ENCODE results near the gene EXOG.
A peak's percentile ranks its signal among the peaks of the same experiment; 100 is the strongest.

Gene EXOG

DNA sequence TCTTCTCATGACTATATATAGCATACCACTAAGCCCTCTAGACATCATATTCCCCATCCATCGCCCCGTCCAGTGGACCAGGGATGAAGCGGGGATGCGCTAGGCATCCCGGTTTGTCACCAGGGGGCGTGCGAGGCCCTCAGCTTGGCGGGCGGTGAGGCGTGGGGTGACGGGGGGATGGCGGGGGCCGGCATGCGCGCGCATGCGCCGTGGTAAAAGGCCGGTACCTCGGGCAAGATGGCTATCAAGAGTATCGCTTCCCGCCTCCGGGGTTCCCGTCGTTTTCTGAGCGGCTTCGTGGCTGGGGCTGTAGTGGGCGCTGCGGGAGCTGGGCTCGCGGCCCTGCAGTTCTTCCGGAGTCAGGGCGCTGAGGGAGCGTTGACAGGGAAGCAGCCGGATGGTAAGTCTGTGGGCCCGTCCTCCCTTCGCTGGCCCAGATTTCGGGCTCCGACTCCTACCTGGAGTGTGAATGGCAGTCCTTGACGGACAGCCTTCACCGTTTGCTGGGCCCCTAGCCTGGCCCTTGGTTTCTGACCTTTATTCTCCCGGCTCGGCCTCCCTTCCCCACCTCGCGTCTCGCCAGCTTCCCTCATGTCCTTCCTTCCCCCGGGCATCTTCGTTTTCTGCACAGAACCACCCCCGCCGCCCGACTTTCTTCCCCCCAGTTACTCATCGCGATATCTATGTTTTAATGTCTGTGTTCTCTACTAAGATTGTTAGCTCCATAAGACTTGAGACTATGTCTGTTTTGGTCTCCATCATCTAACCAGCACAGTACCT is at the start of gene EXOG:
TSS of gene EXOG (plus strand) at position 210 of the 780 bp plus-strand sequence. CDS start at position 238, 28 bp downstream.
- DNase-seq (ENCODE audit: low read depth in 3 of 3, low spot score in 1 of 3) = peak; percentile 92 to 96 (median 93)

- DNase-seq (ENCODE audit: low read depth in 3 of 3, low spot score in 1 of 3) = no peak
Measured at GRCh38 chr3:38446812-38447211, 49.3 kb upstream of the EXOG start.

DNA sequence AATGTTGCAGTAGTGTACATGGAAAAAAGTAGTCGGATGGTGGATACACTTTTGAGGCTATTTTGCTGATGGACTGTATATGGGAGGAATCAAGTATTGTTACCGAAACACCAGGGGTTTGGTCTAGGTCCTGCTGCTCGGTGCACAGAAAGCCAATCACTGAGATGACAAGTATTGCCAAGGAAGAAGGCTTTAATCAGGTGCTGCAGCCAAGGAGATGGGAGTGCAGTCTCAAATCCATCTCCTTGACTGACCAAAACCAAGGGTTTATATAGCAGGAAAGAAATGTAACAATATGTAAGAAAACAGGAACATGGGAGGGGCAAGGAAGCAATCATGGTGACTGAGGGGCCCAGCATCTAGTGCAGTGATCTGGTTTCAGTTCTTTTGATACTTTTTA is 45.3 kb upstream of the EXOG start:
- DNase-seq (ENCODE audit: low read depth in 3 of 3, low spot score in 1 of 3) = no peak

- DNase-seq (ENCODE audit: low read depth in 3 of 3, low spot score in 1 of 3) = peak; percentile 8 to 62 (median 44)
Measured at GRCh38 chr3:38453075-38453912, 42.8 kb upstream of the EXOG start, which contains the start of gene ACVR2B. TSS of gene ACVR2B (plus strand) at chr3:38453890. CDS start at chr3:38454323, 433 bp downstream.

- no peak for DNase-seq (ENCODE audit: low read depth in 3 of 3, low spot score in 1 of 3)
Measured at GRCh38 chr3:38453913-38454177, 42.3 kb upstream of the EXOG start.

DNA sequence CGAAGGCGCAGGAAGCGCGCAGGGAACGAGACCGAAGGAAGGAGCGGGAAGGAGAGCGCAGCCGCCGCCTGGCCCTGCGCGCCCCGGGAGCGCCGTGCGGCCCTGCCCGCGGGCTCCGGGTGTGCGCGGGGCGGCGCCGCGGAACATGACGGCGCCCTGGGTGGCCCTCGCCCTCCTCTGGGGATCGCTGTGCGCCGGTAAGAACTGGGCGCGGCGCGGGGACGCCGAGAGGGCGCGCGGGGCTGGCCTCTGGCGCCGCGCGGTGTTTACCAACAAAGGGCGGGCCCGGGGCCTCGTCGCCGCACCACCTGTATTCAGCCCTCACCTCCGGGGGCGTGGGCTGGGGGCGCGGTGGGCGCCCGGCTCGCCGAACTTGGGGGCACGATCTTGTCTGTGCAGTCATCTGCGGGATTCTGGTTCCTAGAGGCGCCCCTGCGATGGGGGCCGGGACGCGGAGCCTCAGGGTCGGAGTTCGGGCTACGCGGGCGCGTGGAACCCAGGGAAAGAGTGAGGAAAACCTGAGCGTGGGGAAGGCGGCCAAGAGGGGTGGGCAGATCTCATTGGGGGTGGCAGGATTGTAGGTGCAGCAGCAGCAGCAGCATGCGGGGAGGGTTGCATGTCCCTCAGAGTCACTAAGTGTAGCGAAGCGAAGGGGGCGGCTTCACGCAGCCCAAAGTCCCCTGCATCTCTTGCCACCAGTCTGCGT is 41.8 kb upstream of the EXOG start:
- peak in 1 of 3 donors; percentile 8 for DNase-seq (ENCODE audit: low read depth in 3 of 3, low spot score in 1 of 3)

GRCh38 chr3:38454884-38455638 is 41.1 kb upstream of the EXOG start:
- peak in 1 of 3 donors; percentile 25 for DNase-seq (ENCODE audit: low read depth in 3 of 3, low spot score in 1 of 3)

DNA sequence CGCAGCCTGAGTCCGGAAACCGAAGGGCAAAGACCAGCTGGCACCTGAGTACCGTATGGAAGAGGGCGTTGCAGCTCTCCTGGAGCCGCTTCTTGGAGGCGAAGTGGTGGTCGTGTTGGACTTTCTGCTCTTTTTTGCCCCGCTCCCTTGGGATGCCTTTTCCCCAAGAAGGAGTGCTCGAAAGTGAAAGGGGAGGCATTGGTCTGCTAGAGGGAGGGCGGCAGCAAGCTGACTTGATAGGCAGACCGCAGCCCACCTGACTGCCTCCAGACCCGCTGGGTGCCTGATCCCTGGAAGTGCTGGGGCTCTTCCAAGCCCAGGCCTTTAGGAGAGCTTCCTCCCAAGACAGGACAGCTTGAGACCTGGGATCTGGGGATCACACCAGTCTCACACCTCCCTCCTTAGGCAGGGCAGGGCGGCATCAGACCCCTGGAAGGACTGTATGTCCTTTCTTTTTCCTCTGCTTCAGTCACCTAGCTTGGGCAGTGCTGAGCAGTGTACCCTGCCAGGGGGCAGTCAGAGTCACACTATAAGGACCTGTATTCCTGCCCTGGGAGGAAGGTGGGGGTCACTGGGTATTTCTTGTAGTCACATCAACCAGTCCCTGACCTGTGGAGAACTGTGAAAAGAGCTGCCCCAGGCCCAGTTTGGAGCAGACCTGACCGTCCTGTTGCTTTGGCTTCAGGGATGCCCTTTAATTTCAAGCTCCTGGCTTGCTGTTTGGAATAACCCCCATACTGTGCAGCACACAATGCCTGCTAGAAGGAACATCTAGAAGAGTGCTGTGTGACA is 40.3 kb upstream of the EXOG start:
- no peak for DNase-seq (ENCODE audit: low read depth in 3 of 3, low spot score in 1 of 3)

DNA sequence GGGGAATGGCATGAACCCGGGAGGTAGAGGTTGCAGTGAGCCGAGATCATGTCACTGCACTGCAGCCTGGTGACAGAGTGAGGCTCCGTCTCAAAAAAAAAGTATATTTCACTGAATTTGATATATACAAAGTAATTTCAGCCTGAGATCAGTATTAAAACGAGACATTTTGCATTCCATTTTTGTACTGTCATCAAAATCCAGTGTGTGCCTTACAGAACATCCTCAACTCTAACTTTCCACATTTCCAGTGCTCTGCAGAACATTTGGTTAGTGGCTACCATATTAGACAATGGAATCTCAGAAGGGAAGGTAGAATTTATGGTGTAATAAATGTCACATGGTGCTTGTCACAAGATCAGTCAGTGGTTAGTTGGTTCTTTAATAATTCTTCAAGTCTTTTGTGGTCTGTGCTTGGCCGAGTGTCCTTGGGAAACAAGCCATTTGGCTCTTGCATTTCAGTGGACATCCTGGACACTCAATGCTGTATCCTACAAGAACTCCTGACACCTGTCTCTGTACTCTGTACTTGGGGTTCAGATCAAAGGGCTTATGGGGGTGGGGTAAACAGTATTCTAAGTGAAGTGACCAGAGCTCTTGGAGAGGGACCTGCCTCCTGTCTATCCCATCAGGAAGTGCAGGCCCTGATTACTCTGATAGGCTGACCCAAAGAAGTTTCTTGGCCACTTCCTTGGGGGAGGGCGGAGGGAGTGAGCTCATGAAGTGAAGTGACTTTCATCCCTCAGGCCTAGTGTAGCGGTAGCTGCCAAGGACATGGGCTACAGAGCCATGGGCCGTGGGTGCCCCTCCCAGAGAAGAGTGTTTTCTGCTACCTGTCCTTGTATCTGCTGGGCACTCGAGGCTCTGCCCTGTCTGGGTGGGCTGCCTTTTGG is 38.8 kb upstream of the EXOG start:
- DNase-seq (ENCODE audit: low read depth in 3 of 3, low spot score in 1 of 3) = no peak

- no peak for DNase-seq (ENCODE audit: low read depth in 3 of 3, low spot score in 1 of 3)
Measured at GRCh38 chr3:38458796-38459498, 37.2 kb upstream of the EXOG start.

DNA sequence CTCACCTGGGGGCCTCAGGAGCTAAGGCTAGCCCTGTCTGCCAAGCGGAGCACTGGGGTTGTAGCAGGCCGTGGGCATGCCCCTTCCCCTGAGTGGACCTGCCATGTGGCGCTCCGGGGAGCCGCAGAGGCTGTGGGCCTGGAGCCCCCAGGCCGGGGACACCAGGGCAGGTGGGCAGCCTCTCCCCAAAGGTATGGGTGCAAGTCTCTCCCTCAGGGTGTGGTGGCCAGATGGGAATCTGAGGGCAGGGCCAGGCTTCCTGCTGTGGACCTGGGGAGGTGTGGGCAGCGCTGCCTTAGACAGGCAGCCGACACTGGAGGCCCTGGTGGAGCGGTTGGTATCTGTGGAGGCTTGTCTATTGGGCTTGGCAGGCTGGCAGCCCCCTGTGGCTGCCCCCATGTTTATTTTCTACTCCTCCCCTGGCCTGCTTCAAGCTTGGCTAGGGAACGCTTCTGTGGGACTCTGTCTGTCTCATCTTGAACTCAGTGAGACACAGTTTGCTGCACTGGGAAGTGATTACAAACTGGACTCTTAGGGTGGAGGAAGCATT is 36.6 kb upstream of the EXOG start:
- no peak for DNase-seq (ENCODE audit: low read depth in 3 of 3, low spot score in 1 of 3)

DNA sequence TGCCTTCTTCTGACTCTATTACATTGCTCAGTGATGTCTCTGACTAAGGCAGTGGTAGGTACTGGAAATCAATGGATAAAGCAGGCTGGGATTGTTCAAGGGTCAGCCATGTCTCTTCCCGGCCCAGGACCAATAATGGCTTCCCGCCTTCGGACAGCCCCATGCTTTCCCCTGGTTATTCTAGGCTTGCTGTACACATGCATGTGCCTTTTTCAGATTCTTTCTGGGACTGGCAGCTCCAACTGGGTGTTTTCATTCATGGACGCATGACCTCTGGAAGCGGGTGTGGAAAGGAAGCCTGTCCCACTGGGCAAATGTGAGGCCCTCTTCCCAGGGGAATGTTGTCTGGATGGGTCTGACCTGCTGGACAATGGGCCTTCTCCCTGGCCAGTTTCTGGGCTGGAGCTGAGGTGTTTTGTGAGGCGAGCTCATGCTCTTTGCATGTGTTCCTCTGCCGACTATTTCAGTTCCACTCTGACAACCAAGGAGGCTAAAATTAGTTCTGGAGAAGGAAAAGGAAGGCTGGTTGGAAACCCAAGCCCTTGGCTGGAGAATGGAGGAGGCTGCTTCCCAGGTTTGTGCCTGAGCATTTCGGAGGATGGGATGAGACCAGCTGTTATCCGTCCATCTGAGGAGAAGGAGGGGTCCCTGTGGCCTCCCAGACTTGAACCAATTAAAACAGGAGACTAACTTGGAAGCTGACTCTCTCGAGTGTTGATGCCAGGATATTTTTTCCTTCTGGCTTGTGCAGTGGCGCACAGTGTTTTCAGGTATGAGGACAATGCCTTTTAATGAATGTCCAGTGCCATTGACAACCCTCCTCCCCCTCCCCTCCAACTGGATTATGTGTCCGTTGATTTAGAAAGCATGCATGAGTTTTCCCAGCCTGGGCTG is 35.5 kb upstream of the EXOG start:
- DNase-seq (ENCODE audit: low read depth in 3 of 3, low spot score in 1 of 3) = no peak

DNA sequence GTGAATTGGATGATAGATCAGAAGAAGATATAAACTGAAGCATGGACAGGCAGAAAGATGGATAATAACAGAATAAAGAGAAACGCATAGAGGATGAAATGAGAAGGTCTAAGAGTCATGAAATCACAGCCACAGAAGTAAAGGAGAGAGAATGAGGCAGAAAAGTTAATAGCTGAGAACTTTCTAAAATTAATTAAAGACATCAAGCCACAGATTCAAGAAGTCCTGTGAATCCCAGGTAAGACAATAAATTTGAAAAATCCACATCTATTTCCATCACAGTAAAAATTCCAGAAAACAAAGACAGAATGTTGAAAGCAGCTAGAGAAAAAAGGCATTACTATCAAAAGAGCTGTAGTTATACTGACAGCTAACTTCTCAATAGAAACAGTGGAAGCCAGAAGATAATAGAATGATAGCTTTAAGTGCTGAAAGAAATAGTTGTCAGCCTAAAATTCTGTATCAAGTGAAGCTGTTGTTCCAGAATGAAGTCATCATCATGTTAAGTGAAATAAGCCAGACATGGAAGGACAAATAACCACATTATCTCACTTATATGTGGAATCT is 30.5 kb upstream of the EXOG start:
- no peak for DNase-seq (ENCODE audit: low read depth in 3 of 3, low spot score in 1 of 3)

DNA sequence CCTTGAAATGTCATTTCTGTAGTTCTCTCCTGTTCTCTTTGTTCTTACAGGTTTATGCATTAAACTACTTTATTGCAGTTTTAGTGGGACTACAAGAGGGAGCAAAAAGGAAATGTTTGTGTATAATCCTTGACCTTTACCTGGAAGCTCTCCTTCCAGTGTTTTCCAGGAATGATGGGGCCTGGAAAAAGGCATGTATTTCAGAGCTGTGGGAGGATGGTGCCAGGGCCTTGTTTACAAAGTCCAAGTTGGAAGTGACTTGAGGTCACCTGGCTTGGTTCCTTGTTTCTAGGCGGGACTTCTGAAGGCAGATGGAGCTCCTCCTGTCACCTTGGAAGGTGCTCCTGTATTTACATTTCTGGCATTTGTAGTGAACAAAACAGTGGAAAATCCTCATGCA is 27.4 kb upstream of the EXOG start:
- no peak for DNase-seq (ENCODE audit: low read depth in 3 of 3, low spot score in 1 of 3)

- no peak for DNase-seq (ENCODE audit: low read depth in 3 of 3, low spot score in 1 of 3)
Measured at GRCh38 chr3:38469852-38470251, 26.3 kb upstream of the EXOG start.

DNA sequence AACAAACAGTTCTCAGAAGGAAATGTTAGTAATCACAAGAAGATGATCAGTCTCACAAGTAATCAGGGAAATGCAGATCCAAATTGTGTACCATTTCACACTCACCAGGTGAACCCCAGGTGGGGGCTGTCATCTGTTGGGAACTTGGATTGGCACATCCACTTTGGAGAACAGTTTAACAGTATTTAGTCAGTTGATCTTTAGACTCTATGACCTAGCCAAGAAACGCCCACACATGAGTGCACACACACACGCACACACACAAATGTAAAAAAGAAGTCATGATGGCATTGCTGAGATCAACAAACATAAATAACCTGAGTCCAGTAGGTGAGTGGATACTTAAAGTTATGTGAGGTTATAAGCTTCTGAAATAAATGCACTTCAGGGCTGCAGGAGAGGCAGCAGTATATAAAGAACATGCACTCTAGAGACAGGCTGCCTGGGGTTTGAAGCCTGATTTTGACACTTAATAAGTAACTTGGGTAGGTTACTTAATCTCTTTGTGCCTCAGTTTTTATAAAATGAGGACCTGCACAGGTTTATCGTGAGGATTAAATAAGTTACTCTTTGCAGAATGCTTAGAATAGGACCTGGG is 24.8 kb upstream of the EXOG start:
- DNase-seq (ENCODE audit: low read depth in 3 of 3, low spot score in 1 of 3) = no peak

DNA sequence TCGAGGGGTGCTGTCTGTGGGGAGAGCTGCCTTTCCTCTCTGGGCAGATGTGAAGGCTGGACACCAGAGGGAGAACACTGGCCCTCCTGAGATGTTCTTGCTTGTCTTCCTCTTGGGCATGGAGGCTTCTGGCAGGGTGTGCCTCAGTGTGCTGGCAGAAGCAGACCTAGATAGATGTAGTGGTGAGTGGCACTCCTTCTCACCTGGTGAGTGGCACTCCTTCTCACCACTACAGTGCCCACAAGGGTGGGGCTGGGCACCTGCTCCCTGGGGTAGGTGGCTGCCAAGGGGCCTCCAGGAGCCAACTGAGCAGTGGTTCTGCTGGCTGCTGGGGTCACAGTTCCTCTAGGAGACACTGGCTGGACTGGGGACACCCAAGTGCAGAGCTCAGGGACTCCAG is 23.8 kb upstream of the EXOG start:
- DNase-seq (ENCODE audit: low read depth in 3 of 3, low spot score in 1 of 3) = no peak

All from stimulated activated CD4-positive, alpha-beta T cell treated with anti-CD3 and anti-CD28 coated beads, TNF-alpha, amount 100 ng/mL, for 1 hour (primary cell).